Measurements from ENCODE around the gene ACO2. TPM values are rescaled to one million over a fixed set of nuclear protein-coding genes. Genes with fewer than 3 reads are reported as not detected.
"Not testable (repeated sequence)": the region's sequence is repeated elsewhere in the genome, so short reads cannot be mapped to it uniquely, and the experiment has no call there.

Gene ACO2
- total RNA-seq, 1 donor from 2014 or later = 59.8 TPM

- H3K27me3 ChIP-seq (ENCODE audit: control insufficient read depth, insufficient read depth, low read length) = no peaks in the 10 kb centered on the region
- no peak for TF ChIP-seq CTCF (IDR thresholded peaks at IDR 0.05; ENCODE audit: insufficient read depth, low read length, severe bottlenecking)
- no peak for DNase-seq (ENCODE audit: low read depth)
- no peaks in the 10 kb centered on the region for H3K36me3 ChIP-seq (ENCODE audit: control insufficient read depth, insufficient read depth, low read length)
- H3K4me3 ChIP-seq (ENCODE audit: low read depth, low read length) = no peak overlapping the region
- no peak for FAIRE-seq
These were observed 99.9 kb downstream of the ACO2 start for GRCh38 chr22:41568811-41569210.

GRCh38 chr22:41570221-41570620, 101.3 kb downstream of the ACO2 start:
- DNase-seq (ENCODE audit: low read depth) (no peak), FAIRE-seq (no peak)
- Histone ChIP-seq H3K27me3 (ENCODE audit: control insufficient read depth, insufficient read depth, low read length) (no peaks in the 10 kb centered on the region), H3K36me3 (ENCODE audit: control insufficient read depth, insufficient read depth, low read length) (no peaks in the 10 kb centered on the region), H3K4me3 (ENCODE audit: low read depth, low read length) (no peak overlapping the region)
- TF ChIP-seq CTCF (IDR thresholded peaks at IDR 0.05; ENCODE audit: insufficient read depth, low read length, severe bottlenecking) = no peak

GRCh38 chr22:41571786-41572185, 102.9 kb downstream of the ACO2 start:
- H3K4me3 ChIP-seq (ENCODE audit: low read depth, low read length) = no peak overlapping the region
- no peak for DNase-seq (ENCODE audit: low read depth)
- H3K27me3 ChIP-seq (ENCODE audit: control insufficient read depth, insufficient read depth, low read length) = no peaks in the 10 kb centered on the region
- no peak for TF ChIP-seq CTCF (IDR thresholded peaks at IDR 0.05; ENCODE audit: insufficient read depth, low read length, severe bottlenecking)
- H3K36me3 ChIP-seq (ENCODE audit: control insufficient read depth, insufficient read depth, low read length) = no peaks in the 10 kb centered on the region
- no peak for FAIRE-seq

GRCh38 chr22:41572305-41572704, 103.4 kb downstream of the ACO2 start:
- not testable (repeated sequence) for H3K4me3 ChIP-seq (ENCODE audit: low read depth, low read length); H3K27me3 ChIP-seq (ENCODE audit: control insufficient read depth, insufficient read depth, low read length); DNase-seq (ENCODE audit: low read depth); H3K36me3 ChIP-seq (ENCODE audit: control insufficient read depth, insufficient read depth, low read length)
- peak; percentile 28 for FAIRE-seq

GRCh38 chr22:41573677-41574076, 104.8 kb downstream of the ACO2 start:
- TF ChIP-seq CTCF (IDR thresholded peaks at IDR 0.05; ENCODE audit: insufficient read depth, low read length, severe bottlenecking) = no peak
- FAIRE-seq = no peak
- no peak for DNase-seq (ENCODE audit: low read depth)
- Histone ChIP-seq H3K36me3 (ENCODE audit: control insufficient read depth, insufficient read depth, low read length) (peaks cover 7% of the 10 kb centered on the region), H3K4me3 (ENCODE audit: low read depth, low read length) (no peak overlapping the region), H3K27me3 (ENCODE audit: control insufficient read depth, insufficient read depth, low read length) (no peaks in the 10 kb centered on the region)

GRCh38 chr22:41574847-41575381, 106.0 kb downstream of the ACO2 start:
- no peak for DNase-seq (ENCODE audit: low read depth)
- TF ChIP-seq CTCF (IDR thresholded peaks at IDR 0.05; ENCODE audit: insufficient read depth, low read length, severe bottlenecking) = no peak

More at GRCh38 chr22:41574847-41575381, 106.0 kb downstream of the ACO2 start:
- Histone ChIP-seq H3K4me3 (ENCODE audit: low read depth, low read length) (no peak overlapping the region), H3K27me3 (ENCODE audit: control insufficient read depth, insufficient read depth, low read length) (no peaks in the 10 kb centered on the region), H3K36me3 (ENCODE audit: control insufficient read depth, insufficient read depth, low read length) (peaks cover 13% of the 10 kb centered on the region)
- no peak for FAIRE-seq

All from bronchial epithelial cell (primary cell).